GM23248 (cell line): ENCODE results near the gene DDX10.

Experiments used
- EZH2 ChIP-seq: fragments of 200-600 bp; sonication (generic); IDR thresholded peaks from 2 replicates; pipeline ENCODE4 v1.6.1; 2018; ENCODE audit warnings: antibody characterized with exemption, mild to moderate bottlenecking; ENCODE audit not compliant: insufficient read depth, poor library complexity, severe bottlenecking
- EZH2phosphoT487 ChIP-seq: fragments of 200-600 bp; sonication (generic); IDR thresholded peaks from 2 replicates; pipeline ENCODE4 v1.6.1; 2018; ENCODE audit warnings: antibody characterized with exemption, moderate library complexity, mild to moderate bottlenecking, low read depth; ENCODE audit not compliant: insufficient read depth

DNA sequence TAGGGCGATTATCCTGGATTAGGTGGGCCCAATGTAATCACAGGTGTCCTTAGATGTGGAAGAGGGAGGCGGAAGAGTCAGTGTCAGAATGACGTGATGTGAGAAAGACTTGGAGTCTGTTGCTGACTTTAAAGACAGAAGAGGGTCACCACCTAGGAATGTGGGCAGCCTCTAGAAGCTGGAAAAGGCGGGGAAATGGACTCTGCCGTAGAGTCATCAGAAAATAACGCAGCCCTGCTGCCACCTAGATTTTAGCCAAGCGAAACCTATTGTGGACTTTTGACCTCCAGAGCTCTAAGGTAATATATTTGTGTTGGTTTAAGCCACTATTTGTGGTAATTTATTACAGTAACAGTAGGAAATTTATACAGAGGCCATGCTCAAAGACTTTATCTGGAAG, 4.8 kb downstream of the DDX10 start:
- no peak for TF ChIP-seq EZH2
- TF ChIP-seq EZH2phosphoT487 = no peak
